Femur (tissue), 1 donor: ENCODE measurements around the gene COL2A1.

ENCODE experiments used
- DNase-seq: peaks from one replicate; pipeline ENCODE4 v3.0.0-alpha.2; 2017

COL2A1 gene

GRCh38 chr12:48029491-48030172, 25.4 kb upstream of the COL2A1 start:
- DNase-seq, result no peak

GRCh38 chr12:48028541-48029431, 24.5 kb upstream of the COL2A1 start:
- DNase-seq, result no peak

- DNase-seq, result no peak
Observed at GRCh38 chr12:48027183-48028002, 23.1 kb upstream of the COL2A1 start.

GRCh38 chr12:48026060-48026827, 22.0 kb upstream of the COL2A1 start:
- no peak for DNase-seq

- no peak for DNase-seq
Observed at GRCh38 chr12:48025281-48025680, 21.0 kb upstream of the COL2A1 start.

GRCh38 chr12:48024735-48025134, 20.5 kb upstream of the COL2A1 start:
- DNase-seq, result no peak

- no peak for DNase-seq
Observed at GRCh38 chr12:48023386-48023785, 19.1 kb upstream of the COL2A1 start.

GRCh38 chr12:48022676-48023385, 18.6 kb upstream of the COL2A1 start:
- no peak for DNase-seq

- no peak for DNase-seq
Observed at GRCh38 chr12:48022180-48022521, 17.9 kb upstream of the COL2A1 start.

- no peak for DNase-seq
Observed at GRCh38 chr12:48021485-48022179, 17.4 kb upstream of the COL2A1 start.

- no peak for DNase-seq
Observed at GRCh38 chr12:48019639-48020265, 15.5 kb upstream of the COL2A1 start.

- DNase-seq, result no peak
Observed at GRCh38 chr12:48018618-48018995, 14.3 kb upstream of the COL2A1 start.

- no peak for DNase-seq
Observed at GRCh38 chr12:48017921-48018617, 13.8 kb upstream of the COL2A1 start.

GRCh38 chr12:48017496-48017895, 13.2 kb upstream of the COL2A1 start:
- no peak for DNase-seq

- DNase-seq, result no peak
Observed at GRCh38 chr12:48016373-48017020, 12.2 kb upstream of the COL2A1 start.

GRCh38 chr12:48015954-48016353, 11.7 kb upstream of the COL2A1 start:
- DNase-seq, result no peak

GRCh38 chr12:48015129-48015528, 10.9 kb upstream of the COL2A1 start:
- no peak for DNase-seq

- DNase-seq, result no peak
Observed at GRCh38 chr12:48013287-48013686, 9.0 kb upstream of the COL2A1 start.

GRCh38 chr12:48012070-48012469, 7.8 kb upstream of the COL2A1 start:
- no peak for DNase-seq
